Astrocyte of the cerebellum (primary cell): ENCODE measurements around the gene CUX1.

Experiments used
- DNase-seq: peaks from one replicate; pipeline ENCODE4 v3.0.0-alpha.2; 2011; ENCODE audit warnings: low read depth
- H3K4me3 ChIP-seq: 2 replicates; pipeline ENCODE4 v1.5.1; 2011; ENCODE audit warnings: mild to moderate bottlenecking, low read depth, low read length, moderate library complexity
- CTCF ChIP-seq: IDR thresholded peaks from 2 replicates; pipeline ENCODE4 v1.5.1; 2012; ENCODE audit warnings: low read length, low read depth, moderate library complexity, mild to moderate bottlenecking; ENCODE audit errors: missing control alignments
- in situ Hi-C: cut with HindIII; loops from 2 replicates; pipeline ENCODE4 v1.10.0; 2017; ENCODE audit warnings: low sequenced_read_pairs

Gene CUX1

DNA sequence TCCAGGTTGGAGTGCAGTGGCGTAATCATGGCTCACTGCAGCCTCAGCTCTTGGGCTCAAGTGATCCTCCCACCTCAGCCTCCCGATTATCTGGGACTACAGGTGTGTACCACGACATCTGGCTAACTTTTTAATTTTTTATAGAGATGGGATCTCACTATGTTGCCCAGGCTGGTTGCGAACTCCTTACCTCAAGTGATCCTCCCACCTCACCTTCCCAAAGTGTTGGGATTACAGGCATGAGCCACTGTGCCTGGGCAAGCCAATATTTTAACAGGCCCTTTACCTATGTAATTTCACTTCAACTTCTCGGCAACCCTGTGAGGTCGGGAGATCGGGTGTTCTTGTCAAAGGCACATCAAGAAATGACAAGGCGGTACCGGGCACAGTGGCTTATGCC is 146.3 kb downstream of the CUX1 start:
- in situ Hi-C loops: no loop called here
- DNase-seq: no peak
- no peak for TF ChIP-seq CTCF
- no peak overlapping the region for H3K4me3 ChIP-seq

- no peak for TF ChIP-seq CTCF
- no peak for DNase-seq
- H3K4me3 ChIP-seq: no peak overlapping the region
- in situ Hi-C loops: no loop called here
Observed at GRCh38 chr7:101964680-101965452, 147.4 kb downstream of the CUX1 start.

- no peak for DNase-seq
- no peak for TF ChIP-seq CTCF
- H3K4me3 ChIP-seq: no peak overlapping the region
- in situ Hi-C loops: no loop called here
Observed at GRCh38 chr7:101968720-101969466, 151.5 kb downstream of the CUX1 start.

DNA sequence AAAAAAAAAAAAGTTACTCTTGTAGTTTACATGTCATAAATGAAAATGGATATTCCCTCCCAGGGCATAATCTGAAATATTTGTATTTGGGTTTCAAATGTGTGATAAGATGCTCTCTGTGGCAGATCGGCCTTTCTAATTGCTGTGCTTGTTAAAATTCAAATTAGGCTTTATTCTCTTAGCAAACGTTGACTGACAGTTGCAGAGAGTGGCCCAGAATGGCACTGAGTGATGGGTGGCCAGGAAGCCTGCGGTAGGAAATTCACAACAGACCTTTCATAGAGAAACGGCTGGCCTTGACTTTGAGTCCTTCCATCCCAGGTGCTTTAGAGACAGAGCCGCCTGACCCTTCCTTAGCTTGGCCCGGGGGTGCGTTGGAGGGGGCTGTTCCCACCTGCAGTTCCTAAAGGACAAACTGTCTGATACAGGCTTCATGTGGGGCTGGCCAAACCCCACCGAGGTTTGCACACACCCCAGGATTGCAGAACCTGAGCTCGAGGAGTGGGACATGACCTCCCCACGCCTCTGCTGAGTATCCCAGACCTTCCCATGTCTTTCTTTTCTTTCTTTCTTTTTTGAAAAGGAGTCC is 152.7 kb downstream of the CUX1 start:
- no peak for TF ChIP-seq CTCF
- no peak overlapping the region for H3K4me3 ChIP-seq
- no peak for DNase-seq
- in situ Hi-C loops: no loop called here

GRCh38 chr7:101970801-101971200 is 153.4 kb downstream of the CUX1 start:
- in situ Hi-C loops: no loop called here
- H3K4me3 ChIP-seq: no peak overlapping the region
- DNase-seq: no peak
- no peak for TF ChIP-seq CTCF

DNA sequence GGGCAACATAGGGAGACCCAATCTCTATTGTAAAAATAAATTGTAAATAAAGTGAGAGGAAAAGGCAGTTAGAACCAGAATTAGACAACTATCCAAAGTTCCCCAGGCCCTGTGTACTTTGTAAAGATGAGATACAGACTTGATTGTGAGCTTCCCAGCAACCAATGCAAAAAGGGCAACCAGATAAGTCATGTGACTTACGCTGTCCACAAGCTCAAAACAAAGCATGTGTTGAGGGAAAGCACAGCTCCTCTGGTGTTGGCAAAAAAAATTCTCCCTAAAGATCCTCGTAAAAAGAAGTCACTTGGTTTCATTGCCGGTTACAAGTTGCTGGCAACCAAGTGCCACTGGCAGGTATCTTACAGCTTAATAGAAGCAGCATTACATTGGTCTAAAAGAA is 154.0 kb downstream of the CUX1 start:
- no peak for DNase-seq
- TF ChIP-seq CTCF: no peak
- in situ Hi-C loops: no loop called here
- H3K4me3 ChIP-seq: no peak overlapping the region
